ENCODE results near the gene PYCR2.

PYCR2 gene

GRCh38 chr1:225915538-225915991 lies 8.5 kb downstream of the PYCR2 start:
- Histone ChIP-seq H3K4me1 (peaks cover 16% of the 10 kb centered on the region), H3K4me3 (ENCODE audit: low read depth, low read length) (peak overlapping the region; percentile 13; the same call in 1 of the 2 replicates), H3K9me3 (no peaks in the 10 kb centered on the region), H3K36me3 (peaks cover 5% of the 10 kb centered on the region), H3K27me3 (no peaks in the 10 kb centered on the region)
- peak; percentile 77 for DNase-seq
- TF ChIP-seq CTCF (IDR thresholded peaks at IDR 0.05; ENCODE audit: low read depth, low read length) = no peak

GRCh38 chr1:225914947-225915346 lies 9.1 kb downstream of the PYCR2 start:
- Histone ChIP-seq H3K4me3 (ENCODE audit: low read depth, low read length) (0 out of 2 replicates have a peak overlapping the region, but pooled peaks have one; percentile 13), H3K27me3 (no peaks in the 10 kb centered on the region), H3K4me1 (peaks cover 16% of the 10 kb centered on the region), H3K36me3 (peaks cover 3% of the 10 kb centered on the region; the same call in 1 of the 2 replicates), H3K9me3 (no peaks in the 10 kb centered on the region)
- TF ChIP-seq CTCF (IDR thresholded peaks at IDR 0.05; ENCODE audit: low read depth, low read length) = no peak
- no peak for DNase-seq

- no peak for DNase-seq
- peaks cover 3% of the 10 kb centered on the region; the same call in 1 of the 2 replicates for H3K36me3 ChIP-seq
- no peaks in the 10 kb centered on the region for H3K9me3 ChIP-seq
- no peak for TF ChIP-seq CTCF (IDR thresholded peaks at IDR 0.05; ENCODE audit: low read depth, low read length)
- peaks cover 16% of the 10 kb centered on the region for H3K4me1 ChIP-seq
- no peaks in the 10 kb centered on the region for H3K27me3 ChIP-seq
- no peak overlapping the region for H3K4me3 ChIP-seq (ENCODE audit: low read depth, low read length)
Observed at GRCh38 chr1:225914391-225914790, 9.7 kb downstream of the PYCR2 start.

GRCh38 chr1:225911191-225912130 lies 12.6 kb downstream of the PYCR2 start:
- H3K9me3 ChIP-seq = no peaks in the 10 kb centered on the region
- peak; percentile 87 for TF ChIP-seq CTCF (IDR thresholded peaks at IDR 0.05; ENCODE audit: low read depth, low read length)

GRCh38 chr1:225909477-225909876 lies 14.6 kb downstream of the PYCR2 start:
- Histone ChIP-seq H3K4me3 (ENCODE audit: low read depth, low read length) (no peak overlapping the region), H3K4me1 (peaks cover 6% of the 10 kb centered on the region; the same call in 1 of the 2 replicates), H3K36me3 (no peaks in the 10 kb centered on the region), H3K27me3 (no peaks in the 10 kb centered on the region), H3K9me3 (no peaks in the 10 kb centered on the region)
- DNase-seq = no peak
- no peak for TF ChIP-seq CTCF (IDR thresholded peaks at IDR 0.05; ENCODE audit: low read depth, low read length)

More at GRCh38 chr1:225911191-225912130, 12.6 kb downstream of the PYCR2 start:
- Histone ChIP-seq H3K27me3 (no peaks in the 10 kb centered on the region), H3K4me3 (ENCODE audit: low read depth, low read length) (peak overlapping the region; percentile 44), H3K36me3 (no peaks in the 10 kb centered on the region), H3K4me1 (peaks cover 14% of the 10 kb centered on the region; the same call in 1 of the 2 replicates)
- peak; percentile 81 for DNase-seq

GRCh38 chr1:225908773-225909172 lies 15.3 kb downstream of the PYCR2 start:
- H3K4me1 ChIP-seq = peaks cover 6% of the 10 kb centered on the region; the same call in 1 of the 2 replicates
- TF ChIP-seq CTCF (IDR thresholded peaks at IDR 0.05; ENCODE audit: low read depth, low read length) = no peak
- no peaks in the 10 kb centered on the region for H3K36me3 ChIP-seq
- no peaks in the 10 kb centered on the region for H3K9me3 ChIP-seq
- H3K4me3 ChIP-seq (ENCODE audit: low read depth, low read length) = no peak overlapping the region
- DNase-seq = no peak
- H3K27me3 ChIP-seq = no peaks in the 10 kb centered on the region
